ENCODE results near the gene SLC7A5.

Gene SLC7A5

DNA sequence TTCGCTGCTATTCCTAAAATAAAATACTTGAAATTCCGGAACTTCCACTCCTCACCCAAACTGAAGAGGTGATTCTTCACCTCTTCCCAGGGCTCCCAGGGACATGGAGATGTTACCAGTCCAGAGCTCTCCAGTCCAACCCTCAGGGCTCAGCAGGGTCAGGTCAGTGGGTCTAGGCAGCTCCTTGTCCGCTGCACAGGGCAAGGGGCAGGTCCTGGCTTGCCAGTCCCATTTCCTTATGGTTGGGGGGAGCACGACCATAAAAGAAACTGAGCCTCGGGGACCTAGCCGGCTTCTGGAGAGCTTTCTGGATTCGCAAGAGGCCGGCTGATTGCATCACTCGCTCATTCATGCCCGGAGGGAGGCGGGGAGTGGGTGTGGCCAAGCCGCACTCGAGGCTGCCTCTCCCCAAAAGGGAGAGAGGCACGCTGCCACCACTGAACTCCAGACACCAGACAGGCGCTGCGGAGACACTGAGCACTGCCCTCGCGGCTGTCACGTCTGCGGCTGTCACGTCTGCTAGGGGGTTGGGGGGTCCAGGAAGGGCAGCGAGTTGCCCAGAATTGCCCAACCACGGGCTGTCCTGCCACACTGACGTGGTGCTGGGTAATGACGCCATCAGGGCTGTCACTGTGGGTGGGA is 15.8 kb downstream of the SLC7A5 start:
- in situ Hi-C loops (cut with HindIII; ENCODE audit: low pct_unique_long_range_greater_than_20kb, low sequenced_read_pairs): no loop called here
- peak; percentile 97 for DNase-seq (ENCODE audit: low read depth in 1 of 2, low spot score in 1 of 2)
- no peak for TF ChIP-seq JUND (IDR thresholded peaks at IDR 0.05; ENCODE audit: low read depth)

DNA sequence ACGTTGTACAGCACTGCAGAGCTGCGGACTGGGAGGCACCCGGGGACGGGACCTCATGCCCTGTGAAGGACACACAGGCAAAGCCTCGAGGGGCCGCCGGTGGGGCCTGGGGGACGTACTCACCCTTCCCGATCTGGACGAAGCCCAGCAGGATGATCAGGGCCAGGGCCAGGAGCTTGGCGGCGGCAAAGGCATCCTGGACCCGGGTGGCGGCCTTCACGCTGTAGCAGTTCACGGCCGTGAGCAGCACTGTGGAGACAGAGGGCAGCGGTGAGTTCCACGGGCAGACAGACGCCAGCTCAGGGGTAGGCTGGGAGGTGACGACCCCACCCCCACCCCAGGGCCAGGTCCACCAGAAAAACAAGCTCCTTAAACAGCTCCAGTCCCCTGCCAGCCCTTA is 17.7 kb downstream of the SLC7A5 start:
- TF ChIP-seq JUND (IDR thresholded peaks at IDR 0.05; ENCODE audit: low read depth): no peak
- in situ Hi-C loops (cut with HindIII; ENCODE audit: low pct_unique_long_range_greater_than_20kb, low sequenced_read_pairs): no loop called here
- no peak for DNase-seq (ENCODE audit: low read depth in 1 of 2, low spot score in 1 of 2)

DNA sequence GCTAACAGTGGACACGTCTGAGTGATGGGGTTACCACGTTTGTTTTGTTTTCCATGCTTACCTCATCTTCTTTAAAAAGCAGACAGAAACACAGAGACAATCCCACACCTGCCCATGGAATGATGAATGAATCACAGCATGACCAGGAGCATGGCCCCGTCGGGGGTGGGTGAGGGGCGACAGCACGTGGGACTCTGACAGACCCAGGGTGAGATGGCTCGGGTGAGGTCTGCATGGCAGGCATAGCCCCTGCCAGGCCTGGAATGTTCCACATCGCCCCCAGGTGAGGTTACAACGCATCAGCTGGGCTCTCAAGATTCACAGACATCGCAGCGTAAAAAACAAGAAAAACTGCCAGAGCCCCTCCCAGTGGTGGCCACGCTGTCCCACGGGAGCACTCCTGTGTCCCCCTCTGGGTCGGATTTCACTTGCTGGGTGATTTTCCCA is 18.1 kb downstream of the SLC7A5 start:
- in situ Hi-C loops (cut with HindIII; ENCODE audit: low pct_unique_long_range_greater_than_20kb, low sequenced_read_pairs): no loop called here
- no peak for DNase-seq (ENCODE audit: low read depth in 1 of 2, low spot score in 1 of 2)
- TF ChIP-seq JUND (IDR thresholded peaks at IDR 0.05; ENCODE audit: low read depth): no peak

DNA sequence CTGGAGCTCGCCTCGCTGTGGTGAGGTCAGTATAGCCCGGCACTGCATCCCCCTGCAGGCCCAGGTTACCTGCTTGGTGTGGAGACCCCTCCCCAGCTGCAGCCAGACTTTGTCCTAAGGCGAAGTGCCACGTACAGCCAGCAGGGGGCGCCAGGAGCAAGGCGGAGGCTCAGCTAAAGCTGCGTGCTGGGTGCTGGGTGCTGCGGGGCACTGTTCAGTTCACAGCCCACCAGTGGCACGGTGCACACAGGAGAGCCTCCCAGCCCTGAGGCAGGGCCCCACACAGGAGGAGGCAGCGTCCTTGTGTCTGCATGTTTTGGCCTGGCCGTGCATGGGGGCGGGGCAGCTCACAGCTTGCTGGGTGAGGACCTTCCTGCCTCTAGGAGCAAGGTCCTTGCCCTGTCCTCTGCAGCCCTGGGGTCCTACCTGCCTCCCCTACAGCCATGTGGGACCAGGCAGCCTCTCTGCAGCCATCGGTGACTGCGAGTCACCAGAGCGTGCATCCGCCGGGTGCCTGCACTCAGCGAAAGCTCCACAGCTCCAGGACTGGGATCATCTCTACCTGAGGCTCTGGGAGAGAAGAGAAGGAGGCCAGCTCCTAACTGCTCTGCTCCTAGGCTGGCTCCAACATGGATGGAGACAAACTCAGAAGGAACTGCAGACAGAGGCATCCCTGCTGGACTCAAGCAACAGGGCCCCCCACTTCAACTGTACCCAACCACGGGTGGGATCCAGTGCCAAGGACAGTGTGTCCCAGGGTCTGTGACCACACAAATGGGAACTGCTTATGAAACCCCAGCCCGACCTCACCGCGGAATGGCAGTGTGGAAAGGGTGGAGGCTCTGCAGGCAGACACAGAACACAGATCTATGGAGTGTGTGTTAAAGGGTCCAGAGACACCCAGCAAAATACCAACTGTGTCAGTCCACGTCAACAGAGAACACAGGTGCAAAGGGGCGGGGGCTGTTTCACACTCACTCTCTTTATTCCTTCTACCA is 19.0 kb downstream of the SLC7A5 start:
- in situ Hi-C loops (cut with HindIII; ENCODE audit: low pct_unique_long_range_greater_than_20kb, low sequenced_read_pairs): no loop called here
- DNase-seq (ENCODE audit: low read depth in 1 of 2, low spot score in 1 of 2): peak; percentile 74 to 89

DNA sequence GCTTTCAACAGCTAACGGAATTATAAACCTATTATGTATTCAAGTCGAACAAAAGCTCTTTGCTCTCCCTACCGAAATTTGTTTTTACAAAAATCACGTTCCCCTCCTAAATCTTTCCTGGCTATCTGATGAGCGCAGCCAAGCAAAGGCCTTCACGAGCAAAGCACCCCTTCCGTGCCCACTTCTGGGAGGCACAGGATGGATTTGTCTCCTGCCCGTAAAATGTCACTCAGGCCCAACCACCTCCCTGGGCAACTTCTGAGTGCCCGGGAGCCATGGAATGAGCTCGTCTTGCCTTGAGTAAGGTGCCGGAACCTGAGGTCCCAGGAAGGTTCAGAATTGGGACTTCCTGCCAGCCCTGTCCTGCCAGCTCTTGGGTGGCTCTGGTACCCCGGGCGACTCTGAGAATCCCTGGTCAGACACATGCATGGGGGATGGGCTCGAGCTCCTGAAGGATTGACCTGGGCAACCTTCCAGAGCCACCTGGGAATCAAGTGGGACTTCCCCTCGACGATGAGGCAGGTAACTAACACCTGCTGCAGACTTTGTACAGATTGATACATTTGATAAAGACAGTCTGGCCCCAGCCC is 19.8 kb downstream of the SLC7A5 start:
- in situ Hi-C loops (cut with HindIII; ENCODE audit: low pct_unique_long_range_greater_than_20kb, low sequenced_read_pairs): no loop called here
- no peak for DNase-seq (ENCODE audit: low read depth in 1 of 2, low spot score in 1 of 2)
- no peak for TF ChIP-seq JUND (IDR thresholded peaks at IDR 0.05; ENCODE audit: low read depth)

More for the DNA sequence above, 19.0 kb downstream of the SLC7A5 start:
- TF ChIP-seq JUND (IDR thresholded peaks at IDR 0.05; ENCODE audit: low read depth): no peak

DNA sequence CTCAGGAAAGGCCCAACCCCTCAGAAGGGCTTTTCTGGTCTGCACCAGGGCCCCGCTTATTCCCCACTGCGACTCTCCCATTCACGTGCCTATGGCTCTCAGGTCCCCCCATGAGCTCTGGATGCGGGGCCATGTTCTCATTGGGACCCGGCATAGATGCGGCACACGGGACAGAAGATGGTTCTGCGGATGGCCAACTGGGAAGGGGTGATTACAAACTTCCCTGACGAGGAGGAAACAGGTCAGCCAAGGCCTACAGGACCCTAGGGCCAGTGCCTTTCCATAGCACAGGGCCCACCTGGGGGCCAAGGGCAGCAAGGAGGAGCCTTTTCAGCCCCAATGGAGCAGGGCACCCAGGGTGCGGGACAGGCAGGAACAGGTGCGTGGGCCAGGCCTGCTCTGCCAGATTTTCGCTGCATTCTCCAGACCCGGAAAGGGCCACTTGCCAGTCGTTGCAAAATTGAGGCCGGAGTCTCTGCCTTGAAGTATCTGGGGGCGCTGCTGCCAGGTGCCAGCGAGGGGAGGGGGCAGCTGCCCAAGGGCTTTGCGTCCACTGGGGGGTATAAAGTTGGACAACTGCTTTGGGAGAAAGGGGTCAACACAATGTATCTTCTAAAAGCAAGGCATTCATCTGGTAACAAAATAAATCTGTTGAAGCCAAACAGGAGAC is 20.5 kb downstream of the SLC7A5 start:
- in situ Hi-C loops (cut with HindIII; ENCODE audit: low pct_unique_long_range_greater_than_20kb, low sequenced_read_pairs): no loop called here
- no peak for TF ChIP-seq JUND (IDR thresholded peaks at IDR 0.05; ENCODE audit: low read depth)

DNA sequence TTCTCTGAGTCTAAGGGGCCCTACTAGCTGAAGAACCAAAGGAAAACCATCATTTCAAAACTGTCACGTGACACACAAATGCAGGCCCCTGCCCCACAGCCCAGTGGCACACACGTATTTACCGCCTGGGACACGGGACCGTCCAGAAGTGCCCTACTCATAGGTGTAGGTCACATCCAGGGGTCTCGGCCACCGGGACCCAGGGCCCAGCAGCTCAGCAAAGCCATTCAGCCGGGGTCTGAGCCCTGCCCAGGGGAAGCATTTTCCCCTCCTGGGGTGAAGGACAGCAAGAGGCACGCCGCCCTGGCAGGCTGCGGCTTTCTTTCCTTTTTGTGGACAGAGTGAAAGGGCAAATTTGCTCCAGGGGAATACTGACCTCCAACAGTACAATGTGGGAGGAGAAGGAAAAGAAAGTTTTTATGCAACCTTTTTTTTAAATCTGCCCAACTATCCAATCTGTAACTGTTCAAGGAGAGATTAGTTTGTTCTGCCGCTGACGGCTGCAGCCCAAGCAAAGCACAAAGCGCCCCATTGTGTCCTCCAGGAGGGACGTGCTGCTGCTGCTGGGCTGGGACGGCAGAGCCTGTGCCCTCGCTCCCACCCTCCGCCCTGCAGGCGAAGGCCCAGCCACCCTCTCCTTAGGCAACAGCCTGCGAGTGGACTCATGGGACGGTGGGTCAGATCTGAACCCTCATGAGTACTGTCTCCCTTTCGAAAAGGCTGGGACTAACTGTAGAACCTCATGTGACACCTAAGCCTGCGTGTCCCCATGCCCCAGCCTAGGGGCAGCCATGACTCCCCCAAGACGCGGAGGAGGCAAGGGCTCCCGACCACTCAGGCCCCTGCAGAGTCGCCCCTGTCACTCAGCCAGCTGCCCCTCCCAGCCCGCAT is 21.3 kb downstream of the SLC7A5 start:
- DNase-seq (ENCODE audit: low read depth in 1 of 2, low spot score in 1 of 2): no peak
- TF ChIP-seq JUND (IDR thresholded peaks at IDR 0.05; ENCODE audit: low read depth): no peak
- in situ Hi-C loops (cut with HindIII; ENCODE audit: low pct_unique_long_range_greater_than_20kb, low sequenced_read_pairs): no loop called here

More for the DNA sequence above, 20.5 kb downstream of the SLC7A5 start:
- DNase-seq (ENCODE audit: low read depth in 1 of 2, low spot score in 1 of 2): no peak

DNA sequence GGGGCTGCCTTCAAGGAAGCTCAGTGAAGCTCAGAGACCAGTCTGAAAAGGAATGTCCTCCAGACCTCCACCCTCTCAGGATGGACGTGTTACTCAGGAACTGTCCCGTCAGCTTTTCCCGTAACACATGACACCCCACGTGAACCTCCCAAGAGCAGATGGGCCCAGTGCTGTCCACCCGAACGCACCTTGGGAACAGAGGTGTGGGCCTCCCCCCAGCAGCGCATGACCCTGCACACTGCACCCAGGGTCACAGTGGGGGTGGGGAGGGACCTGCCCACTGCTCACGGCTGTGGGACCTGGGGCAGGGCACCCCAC is 21.9 kb downstream of the SLC7A5 start:
- in situ Hi-C loops (cut with HindIII; ENCODE audit: low pct_unique_long_range_greater_than_20kb, low sequenced_read_pairs): no loop called here
- no peak for DNase-seq (ENCODE audit: low read depth in 1 of 2, low spot score in 1 of 2)
- no peak for TF ChIP-seq JUND (IDR thresholded peaks at IDR 0.05; ENCODE audit: low read depth)

DNA sequence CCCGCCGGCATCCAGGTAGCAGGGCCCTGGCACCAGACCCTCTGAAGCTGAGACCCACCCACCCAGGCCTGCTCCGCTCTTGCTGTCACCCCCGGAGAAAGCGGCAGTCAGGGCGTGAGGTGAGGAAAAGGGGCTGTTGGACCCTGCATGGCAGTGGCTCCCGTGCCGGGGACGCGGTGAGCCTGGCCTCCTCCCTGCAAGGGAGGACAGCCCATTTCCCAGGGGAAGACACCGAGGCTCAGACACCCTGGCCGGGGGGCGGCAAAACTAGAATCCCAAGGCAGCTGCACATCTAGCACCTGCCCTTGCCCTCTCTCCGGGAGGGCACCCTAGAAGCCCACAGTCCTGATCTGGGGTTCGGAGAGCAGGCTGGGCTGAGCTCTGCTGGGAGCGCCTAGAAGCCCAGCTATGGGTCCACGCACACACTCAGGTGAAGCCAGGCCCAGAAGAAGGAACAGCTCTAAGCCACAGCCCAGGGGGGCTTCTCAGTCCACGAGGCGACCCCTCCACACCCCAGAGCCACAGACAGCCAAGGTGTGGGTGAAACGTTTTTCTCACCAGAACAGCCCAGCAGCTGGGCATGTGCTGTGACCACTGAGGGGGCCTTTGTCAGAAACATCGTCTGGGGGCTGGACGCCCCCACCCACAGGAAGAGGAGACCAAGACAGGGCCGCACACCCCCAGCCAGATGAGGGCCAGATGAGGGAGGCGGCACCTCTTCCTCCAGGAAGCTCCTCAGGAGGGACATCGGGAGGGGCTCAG is 22.4 kb downstream of the SLC7A5 start:
- DNase-seq (ENCODE audit: low read depth in 1 of 2, low spot score in 1 of 2): no peak
- in situ Hi-C loops (cut with HindIII; ENCODE audit: low pct_unique_long_range_greater_than_20kb, low sequenced_read_pairs): no loop called here
- TF ChIP-seq JUND (IDR thresholded peaks at IDR 0.05; ENCODE audit: low read depth): no peak

DNA sequence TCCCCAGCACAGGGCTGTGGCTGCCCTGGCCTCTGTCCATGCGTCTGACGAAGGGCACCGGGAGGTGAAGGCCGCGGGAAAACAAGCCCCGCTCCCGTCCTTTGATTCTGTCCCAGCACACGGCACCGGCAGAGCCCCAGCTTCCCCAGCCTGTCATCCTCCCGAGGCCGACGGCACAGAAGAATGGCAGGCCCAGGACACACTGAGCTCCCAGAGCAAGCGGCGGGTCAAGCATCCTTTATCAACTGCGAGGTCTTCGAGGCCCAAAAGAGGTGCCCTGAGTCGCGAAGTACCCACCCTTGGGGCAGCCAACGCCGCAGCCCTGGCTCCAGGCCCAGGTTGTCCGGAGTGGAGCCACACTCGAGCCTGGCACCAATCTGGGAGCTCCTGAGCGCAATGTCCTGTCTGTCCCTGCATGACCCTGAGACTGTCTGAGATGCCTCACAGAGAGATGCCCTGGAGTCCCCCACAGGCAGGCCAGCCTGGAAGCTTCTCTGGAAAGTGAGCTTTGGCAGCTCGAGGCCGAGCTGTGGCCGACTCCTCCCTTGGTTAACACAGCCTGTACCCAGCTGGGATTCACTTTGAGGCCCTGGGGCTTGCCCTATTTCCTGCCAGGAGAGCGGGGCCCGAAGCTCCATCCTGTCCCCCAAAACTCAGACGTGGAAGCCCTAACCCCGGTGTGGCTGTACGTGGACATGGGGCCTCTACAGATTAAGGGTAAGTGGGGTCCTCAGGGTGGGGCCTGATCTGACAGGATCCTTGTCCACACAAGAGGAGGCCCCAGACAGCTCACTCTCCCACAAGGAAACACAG is 23.3 kb downstream of the SLC7A5 start:
- in situ Hi-C loops (cut with HindIII; ENCODE audit: low pct_unique_long_range_greater_than_20kb, low sequenced_read_pairs): no loop called here
- DNase-seq (ENCODE audit: low read depth in 1 of 2, low spot score in 1 of 2): no peak
- TF ChIP-seq JUND (IDR thresholded peaks at IDR 0.05; ENCODE audit: low read depth): no peak

Measured in T47D (cell line).